GM23338 (cell line): Measurements from ENCODE around the gene RAB3A. TPM values are rescaled to one million over a fixed set of nuclear protein-coding genes. Genes with fewer than 3 reads are reported as not detected.
A peak's percentile ranks its signal among the peaks of the same experiment; 100 is the strongest.
"Not testable (repeated sequence)": the region's sequence is repeated elsewhere in the genome, so short reads cannot be mapped to it uniquely, and the experiment has no call there.

ENCODE experiments used
- ATAC-seq: fragments of 200-7000 bp; cut with Tn5 transposase; 3 replicates; pipeline ENCODE4 v1.9.1; 2020
- DNase-seq: peaks from one replicate; pipeline ENCODE4 v3.0.0-alpha.2; 2015; ENCODE audit warnings: low spot score
- H2AFZ ChIP-seq: fragments of 200-600 bp; sonication (generic); 2 replicates; pipeline ENCODE4 v1.8.0; 2016; ENCODE audit warnings: antibody characterized with exemption, mild to moderate bottlenecking, moderate library complexity
- H3F3A ChIP-seq: fragments of 200-600 bp; sonication (generic); replicated peaks from 2 replicates; pipeline ENCODE4 v1.8.0; 2017; ENCODE audit warnings: antibody characterized with exemption, mixed run types, low read depth
- H3K27ac ChIP-seq: fragments of 200-600 bp; sonication (generic); 2 replicates; pipeline ENCODE4 v1.6.1; 2016; ENCODE audit warnings: low read depth
- H3K27me3 ChIP-seq: fragments of 200-600 bp; sonication (generic); 2 replicates; pipeline ENCODE4 v1.8.0; 2016; ENCODE audit warnings: mild to moderate bottlenecking, mixed run types, moderate library complexity; ENCODE audit not compliant: insufficient read depth
- H3K36me3 ChIP-seq: fragments of 200-600 bp; sonication (generic); 2 replicates; pipeline ENCODE4 v1.8.0; 2016; ENCODE audit warnings: mild to moderate bottlenecking; ENCODE audit not compliant: insufficient read depth
- H3K4me1 ChIP-seq: fragments of 200-600 bp; sonication (generic); 2 replicates; pipeline ENCODE4 v1.8.0; 2016; ENCODE audit warnings: mild to moderate bottlenecking, moderate library complexity; ENCODE audit not compliant: insufficient read depth
- H3K4me2 ChIP-seq: fragments of 200-600 bp; sonication (generic); 2 replicates; pipeline ENCODE4 v1.7.1; 2017; ENCODE audit warnings: mixed run types
- H3K4me3 ChIP-seq: fragments of 200-600 bp; sonication (generic); 2 replicates; pipeline ENCODE4 v1.6.1; 2016; ENCODE audit warnings: mixed run types
- H3K79me2 ChIP-seq: fragments of 200-600 bp; sonication (generic); replicated peaks from 2 replicates; pipeline ENCODE4 v1.8.0; 2017; ENCODE audit warnings: mild to moderate bottlenecking; ENCODE audit not compliant: insufficient read depth
- H3K9me2 ChIP-seq: fragments of 200-600 bp; sonication (generic); 2 replicates; pipeline ENCODE4 v1.8.0; 2017; ENCODE audit not compliant: insufficient read depth
- H4K20me1 ChIP-seq: fragments of 200-600 bp; sonication (generic); replicated peaks from 2 replicates; pipeline ENCODE4 v1.8.0; 2017; ENCODE audit warnings: mild to moderate bottlenecking; ENCODE audit not compliant: insufficient read depth
- H3K27ac Mint-ChIP-seq: 2 replicates; pipeline ENCODE4 v1.8.0; 2020; ENCODE audit warnings: inconsistent platforms, mild to moderate bottlenecking, moderate library complexity, mixed read lengths
- H3K27me3 Mint-ChIP-seq: 3 replicates; pipeline ENCODE4 v1.8.0; 2022; ENCODE audit warnings: low read depth, mild to moderate bottlenecking, moderate library complexity, mixed read lengths, inconsistent platforms; ENCODE audit not compliant: insufficient read depth, poor library complexity
- H3K36me3 Mint-ChIP-seq: 3 replicates; pipeline ENCODE4 v1.8.0; 2021; ENCODE audit warnings: low read depth, mild to moderate bottlenecking, inconsistent platforms, moderate library complexity, mixed read lengths
- H3K4me1 Mint-ChIP-seq: 3 replicates; pipeline ENCODE4 v1.8.0; 2020; ENCODE audit warnings: mild to moderate bottlenecking, inconsistent platforms, mixed read lengths
- H3K4me3 Mint-ChIP-seq: 3 replicates; pipeline ENCODE4 v1.8.0; 2021; ENCODE audit warnings: moderate library complexity, mild to moderate bottlenecking, inconsistent platforms, mixed read lengths
- H3K9me3 Mint-ChIP-seq: 3 replicates; pipeline ENCODE4 v1.8.0; 2020; ENCODE audit warnings: moderate library complexity, mild to moderate bottlenecking, inconsistent platforms, mixed read lengths
- CREB1 ChIP-seq: fragments of 250-450 bp; sonication (Bioruptor Pico); IDR thresholded peaks from 2 replicates; pipeline ENCODE4 v1.5.0; 2020; ENCODE audit warnings: low read depth, mild to moderate bottlenecking, moderate library complexity
- EZH2 ChIP-seq: fragments of 200-600 bp; sonication (generic); IDR thresholded peaks from one replicate; pipeline ENCODE4 v1.8.0; 2017; ENCODE audit warnings: antibody characterized with exemption, mild to moderate bottlenecking, low read depth; ENCODE audit not compliant: unreplicated experiment
- EZH2phosphoT487 ChIP-seq: fragments of 200-600 bp; sonication (generic); IDR thresholded peaks from one replicate; pipeline ENCODE4 v1.8.1; 2018; ENCODE audit warnings: antibody characterized with exemption; ENCODE audit not compliant: unreplicated experiment
- JUNB ChIP-seq: IDR thresholded peaks from one replicate; pipeline ENCODE4 v1.6.1; 2016; ENCODE audit warnings: antibody characterized with exemption; ENCODE audit not compliant: unreplicated experiment
- NANOG ChIP-seq: IDR thresholded peaks from 2 replicates; pipeline ENCODE4 v1.6.1; 2016; ENCODE audit warnings: antibody characterized with exemption, borderline replicate concordance
- polyA plus RNA-seq: library from polyadenylated mRNA; unstranded; fragments of >200 nt; fragmentation: Nextera tagmentation; extraction: Ambion mirVana; gene quantifications from 2 replicates; pipeline ENCODE4 v1.2.1, GENCODE V29; 2016
- total RNA-seq: library from RNA; depleted of rRNA; stranded (reverse); fragments of >200 nt; shearing (Covaris generic); gene quantifications from 2 replicates; pipeline ENCODE4 v1.2.3, GENCODE V29; 2014
- TF ChIP-seq, protein P1 (sequence below): IDR thresholded peaks from one replicate; pipeline ENCODE4 v1.6.1; 2018; ENCODE audit warnings: antibody characterized with exemption; ENCODE audit not compliant: unreplicated experiment
- TF ChIP-seq, protein P2 (sequence below): fragments of 250-450 bp; sonication (Bioruptor Pico); IDR thresholded peaks from 2 replicates; pipeline ENCODE4 v1.5.0; 2020; ENCODE audit warnings: mild to moderate bottlenecking, moderate library complexity

RAB3A gene
- total and polyA plus RNA-seq, 2 experiments from 2014 or later = 9.7 to 20.3 TPM

DNA sequence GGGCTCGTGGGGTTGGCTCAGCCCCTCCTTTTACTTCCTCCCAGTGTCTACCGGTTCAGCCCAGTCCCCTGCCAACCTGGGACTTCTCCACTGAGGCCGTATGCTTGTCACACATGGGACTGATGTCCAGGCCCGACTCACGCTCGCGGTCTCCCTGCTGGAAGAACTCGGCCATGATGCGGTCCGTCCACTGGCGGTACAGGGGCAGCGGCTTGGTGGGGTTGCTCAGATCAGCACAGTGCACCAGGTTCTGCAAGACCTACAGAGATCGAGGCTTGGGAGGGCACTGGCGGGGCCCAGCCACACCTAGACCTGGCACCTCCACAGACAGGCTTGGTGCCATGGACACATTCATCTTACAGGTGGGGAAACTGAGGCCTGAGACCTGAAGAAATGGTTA, 7.8 kb upstream of the RAB3A start (continued):
- TF ChIP-seq, protein P1, sequence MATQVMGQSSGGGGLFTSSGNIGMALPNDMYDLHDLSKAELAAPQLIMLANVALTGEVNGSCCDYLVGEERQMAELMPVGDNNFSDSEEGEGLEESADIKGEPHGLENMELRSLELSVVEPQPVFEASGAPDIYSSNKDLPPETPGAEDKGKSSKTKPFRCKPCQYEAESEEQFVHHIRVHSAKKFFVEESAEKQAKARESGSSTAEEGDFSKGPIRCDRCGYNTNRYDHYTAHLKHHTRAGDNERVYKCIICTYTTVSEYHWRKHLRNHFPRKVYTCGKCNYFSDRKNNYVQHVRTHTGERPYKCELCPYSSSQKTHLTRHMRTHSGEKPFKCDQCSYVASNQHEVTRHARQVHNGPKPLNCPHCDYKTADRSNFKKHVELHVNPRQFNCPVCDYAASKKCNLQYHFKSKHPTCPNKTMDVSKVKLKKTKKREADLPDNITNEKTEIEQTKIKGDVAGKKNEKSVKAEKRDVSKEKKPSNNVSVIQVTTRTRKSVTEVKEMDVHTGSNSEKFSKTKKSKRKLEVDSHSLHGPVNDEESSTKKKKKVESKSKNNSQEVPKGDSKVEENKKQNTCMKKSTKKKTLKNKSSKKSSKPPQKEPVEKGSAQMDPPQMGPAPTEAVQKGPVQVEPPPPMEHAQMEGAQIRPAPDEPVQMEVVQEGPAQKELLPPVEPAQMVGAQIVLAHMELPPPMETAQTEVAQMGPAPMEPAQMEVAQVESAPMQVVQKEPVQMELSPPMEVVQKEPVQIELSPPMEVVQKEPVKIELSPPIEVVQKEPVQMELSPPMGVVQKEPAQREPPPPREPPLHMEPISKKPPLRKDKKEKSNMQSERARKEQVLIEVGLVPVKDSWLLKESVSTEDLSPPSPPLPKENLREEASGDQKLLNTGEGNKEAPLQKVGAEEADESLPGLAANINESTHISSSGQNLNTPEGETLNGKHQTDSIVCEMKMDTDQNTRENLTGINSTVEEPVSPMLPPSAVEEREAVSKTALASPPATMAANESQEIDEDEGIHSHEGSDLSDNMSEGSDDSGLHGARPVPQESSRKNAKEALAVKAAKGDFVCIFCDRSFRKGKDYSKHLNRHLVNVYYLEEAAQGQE = no peak
- no peak for TF ChIP-seq EZH2phosphoT487
- TF ChIP-seq NANOG = no peak
- TF ChIP-seq EZH2 = no peak

DNA sequence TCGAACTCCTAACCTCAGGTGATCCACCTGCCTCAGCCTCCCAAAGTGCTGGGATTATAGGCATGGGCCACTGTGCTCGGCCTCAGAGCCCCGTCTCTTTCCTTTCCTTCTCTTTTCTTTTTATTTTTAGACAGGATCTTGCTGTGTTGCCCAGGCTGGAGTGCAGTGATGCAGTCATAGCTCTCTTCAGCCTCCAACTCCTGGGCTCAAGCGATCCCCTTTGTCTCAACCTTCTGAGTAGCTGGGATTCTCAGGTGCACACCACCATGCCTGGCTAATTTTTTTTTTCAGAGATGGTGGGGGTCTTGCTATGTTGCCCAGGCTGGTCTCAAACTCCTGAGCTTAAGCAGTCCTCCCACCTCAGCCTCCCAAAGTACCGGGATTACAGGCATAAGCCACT, 6.1 kb upstream of the RAB3A start:
- peaks cover 11% of the 10 kb centered on the region for H3K4me1 ChIP-seq
- not testable (repeated sequence) for H3K27ac ChIP-seq, H4K20me1 ChIP-seq, H3K4me3 Mint-ChIP-seq, H3K36me3 ChIP-seq, H2AFZ ChIP-seq, H3K27me3 ChIP-seq, H3K4me3 ChIP-seq, H3K36me3 Mint-ChIP-seq, H3K9me3 Mint-ChIP-seq, H3K79me2 ChIP-seq, DNase-seq, ATAC-seq, H3K4me2 ChIP-seq, H3K9me2 ChIP-seq, H3K27ac Mint-ChIP-seq
- Mint-ChIP-seq H3K4me1 (peaks cover 15% of the 10 kb centered on the region), H3K27me3 (peaks cover 10% of the 10 kb centered on the region)
- H3F3A ChIP-seq = peaks cover 14% of the 10 kb centered on the region

DNA sequence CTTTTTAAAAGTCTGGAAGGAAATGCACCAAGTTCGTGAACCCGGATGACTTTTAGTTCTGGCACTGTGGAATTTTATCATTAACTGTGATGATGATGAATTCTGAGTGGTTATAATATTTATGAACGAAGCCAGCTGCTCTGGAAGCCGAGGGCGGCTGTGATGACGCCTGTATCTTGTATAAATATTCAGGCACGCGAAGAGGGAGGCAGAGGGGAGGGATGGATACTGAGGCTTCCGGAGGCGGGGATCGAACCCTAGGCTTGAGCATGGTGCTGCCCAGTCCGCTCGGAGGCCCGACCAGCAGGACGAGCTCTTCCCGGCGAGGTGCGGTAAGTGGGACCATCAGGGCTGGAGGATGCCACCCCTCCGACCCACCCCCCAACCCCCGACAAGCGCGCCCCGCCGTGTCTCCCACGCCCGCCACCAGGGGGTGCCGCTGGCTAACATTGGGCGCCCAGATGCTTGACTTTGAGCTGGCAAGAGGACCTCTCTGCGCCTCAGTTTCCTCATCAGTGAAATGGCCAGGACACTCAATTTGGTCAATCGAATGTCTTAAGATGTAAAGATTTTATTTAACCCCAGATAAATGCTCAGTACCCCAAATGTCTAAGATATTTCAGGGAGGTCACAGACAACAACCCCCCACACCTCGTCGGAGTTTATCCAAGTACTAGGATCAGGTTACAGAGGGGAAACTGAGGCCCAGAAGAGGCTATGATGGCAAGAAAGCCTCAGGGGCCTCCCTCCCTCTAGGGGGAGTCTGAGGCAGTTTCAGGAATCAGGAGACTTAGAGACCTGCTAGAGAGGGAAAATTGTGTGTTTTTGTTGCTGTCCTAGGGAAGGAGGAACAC, 4.5 kb upstream of the RAB3A start:
- no peak overlapping the region; the same call in 2 of the 3 replicates for H3K4me3 Mint-ChIP-seq
- DNase-seq = peak; percentile 80
- no peak overlapping the region for H3K4me3 ChIP-seq
- no peaks in the 10 kb centered on the region for H3K9me3 Mint-ChIP-seq
- H3K9me2 ChIP-seq = no peaks in the 10 kb centered on the region
- no peaks in the 10 kb centered on the region for H3K36me3 Mint-ChIP-seq
- H4K20me1 ChIP-seq = no peaks in the 10 kb centered on the region
- no peak overlapping the region for H3K27ac Mint-ChIP-seq
- no peaks in the 10 kb centered on the region for H3K27me3 ChIP-seq
- H3K79me2 ChIP-seq = no peaks in the 10 kb centered on the region
- peaks cover 16% of the 10 kb centered on the region for H3K27me3 Mint-ChIP-seq
- no peak overlapping the region for H3K27ac ChIP-seq
- no peak overlapping the region for H2AFZ ChIP-seq
- H3K4me2 ChIP-seq = peak overlapping the region; percentile 21; the same call in 1 of the 2 replicates
- H3K4me1 Mint-ChIP-seq = peaks cover 15% of the 10 kb centered on the region
- no peaks in the 10 kb centered on the region for H3K36me3 ChIP-seq
- no peak; the same call in 2 of the 3 replicates for ATAC-seq
- peaks cover 11% of the 10 kb centered on the region for H3K4me1 ChIP-seq
- peaks cover 20% of the 10 kb centered on the region for H3F3A ChIP-seq
- TF ChIP-seq, protein P2, sequence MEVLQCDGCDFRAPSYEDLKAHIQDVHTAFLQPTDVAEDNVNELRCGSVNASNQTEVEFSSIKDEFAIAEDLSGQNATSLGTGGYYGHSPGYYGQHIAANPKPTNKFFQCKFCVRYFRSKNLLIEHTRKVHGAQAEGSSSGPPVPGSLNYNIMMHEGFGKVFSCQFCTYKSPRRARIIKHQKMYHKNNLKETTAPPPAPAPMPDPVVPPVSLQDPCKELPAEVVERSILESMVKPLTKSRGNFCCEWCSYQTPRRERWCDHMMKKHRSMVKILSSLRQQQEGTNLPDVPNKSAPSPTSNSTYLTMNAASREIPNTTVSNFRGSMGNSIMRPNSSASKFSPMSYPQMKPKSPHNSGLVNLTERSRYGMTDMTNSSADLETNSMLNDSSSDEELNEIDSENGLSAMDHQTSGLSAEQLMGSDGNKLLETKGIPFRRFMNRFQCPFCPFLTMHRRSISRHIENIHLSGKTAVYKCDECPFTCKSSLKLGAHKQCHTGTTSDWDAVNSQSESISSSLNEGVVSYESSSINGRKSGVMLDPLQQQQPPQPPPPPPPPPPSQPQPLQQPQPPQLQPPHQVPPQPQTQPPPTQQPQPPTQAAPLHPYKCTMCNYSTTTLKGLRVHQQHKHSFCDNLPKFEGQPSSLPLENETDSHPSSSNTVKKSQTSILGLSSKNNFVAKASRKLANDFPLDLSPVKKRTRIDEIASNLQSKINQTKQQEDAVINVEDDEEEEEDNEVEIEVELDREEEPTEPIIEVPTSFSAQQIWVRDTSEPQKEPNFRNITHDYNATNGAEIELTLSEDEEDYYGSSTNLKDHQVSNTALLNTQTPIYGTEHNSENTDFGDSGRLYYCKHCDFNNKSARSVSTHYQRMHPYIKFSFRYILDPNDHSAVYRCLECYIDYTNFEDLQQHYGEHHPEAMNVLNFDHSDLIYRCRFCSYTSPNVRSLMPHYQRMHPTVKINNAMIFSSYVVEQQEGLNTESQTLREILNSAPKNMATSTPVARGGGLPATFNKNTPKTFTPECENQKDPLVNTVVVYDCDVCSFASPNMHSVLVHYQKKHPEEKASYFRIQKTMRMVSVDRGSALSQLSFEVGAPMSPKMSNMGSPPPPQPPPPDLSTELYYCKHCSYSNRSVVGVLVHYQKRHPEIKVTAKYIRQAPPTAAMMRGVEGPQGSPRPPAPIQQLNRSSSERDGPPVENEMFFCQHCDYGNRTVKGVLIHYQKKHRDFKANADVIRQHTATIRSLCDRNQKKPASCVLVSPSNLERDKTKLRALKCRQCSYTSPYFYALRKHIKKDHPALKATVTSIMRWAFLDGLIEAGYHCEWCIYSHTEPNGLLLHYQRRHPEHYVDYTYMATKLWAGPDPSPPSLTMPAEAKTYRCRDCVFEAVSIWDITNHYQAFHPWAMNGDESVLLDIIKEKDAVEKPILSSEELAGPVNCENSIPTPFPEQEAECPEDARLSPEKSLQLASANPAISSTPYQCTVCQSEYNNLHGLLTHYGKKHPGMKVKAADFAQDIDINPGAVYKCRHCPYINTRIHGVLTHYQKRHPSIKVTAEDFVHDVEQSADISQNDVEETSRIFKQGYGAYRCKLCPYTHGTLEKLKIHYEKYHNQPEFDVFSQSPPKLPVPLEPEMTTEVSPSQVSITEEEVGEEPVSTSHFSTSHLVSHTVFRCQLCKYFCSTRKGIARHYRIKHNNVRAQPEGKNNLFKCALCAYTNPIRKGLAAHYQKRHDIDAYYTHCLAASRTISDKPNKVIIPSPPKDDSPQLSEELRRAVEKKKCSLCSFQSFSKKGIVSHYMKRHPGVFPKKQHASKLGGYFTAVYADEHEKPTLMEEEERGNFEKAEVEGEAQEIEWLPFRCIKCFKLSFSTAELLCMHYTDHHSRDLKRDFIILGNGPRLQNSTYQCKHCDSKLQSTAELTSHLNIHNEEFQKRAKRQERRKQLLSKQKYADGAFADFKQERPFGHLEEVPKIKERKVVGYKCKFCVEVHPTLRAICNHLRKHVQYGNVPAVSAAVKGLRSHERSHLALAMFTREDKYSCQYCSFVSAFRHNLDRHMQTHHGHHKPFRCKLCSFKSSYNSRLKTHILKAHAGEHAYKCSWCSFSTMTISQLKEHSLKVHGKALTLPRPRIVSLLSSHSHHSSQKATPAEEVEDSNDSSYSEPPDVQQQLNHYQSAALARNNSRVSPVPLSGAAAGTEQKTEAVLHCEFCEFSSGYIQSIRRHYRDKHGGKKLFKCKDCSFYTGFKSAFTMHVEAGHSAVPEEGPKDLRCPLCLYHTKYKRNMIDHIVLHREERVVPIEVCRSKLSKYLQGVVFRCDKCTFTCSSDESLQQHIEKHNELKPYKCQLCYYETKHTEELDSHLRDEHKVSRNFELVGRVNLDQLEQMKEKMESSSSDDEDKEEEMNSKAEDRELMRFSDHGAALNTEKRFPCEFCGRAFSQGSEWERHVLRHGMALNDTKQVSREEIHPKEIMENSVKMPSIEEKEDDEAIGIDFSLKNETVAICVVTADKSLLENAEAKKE (CRISPR knock-in tag) = no peak
- TF ChIP-seq JUNB (no peak), CREB1 (no peak)
